Measurements from ENCODE around the gene SATL1. TPM values are rescaled to one million over a fixed set of nuclear protein-coding genes. Genes with fewer than 3 reads are reported as not detected.

Gene SATL1
- total and polyA plus RNA-seq, 12 donors, result 0.09 to 2.1 (median 0.61) TPM; not detected in 1

DNA sequence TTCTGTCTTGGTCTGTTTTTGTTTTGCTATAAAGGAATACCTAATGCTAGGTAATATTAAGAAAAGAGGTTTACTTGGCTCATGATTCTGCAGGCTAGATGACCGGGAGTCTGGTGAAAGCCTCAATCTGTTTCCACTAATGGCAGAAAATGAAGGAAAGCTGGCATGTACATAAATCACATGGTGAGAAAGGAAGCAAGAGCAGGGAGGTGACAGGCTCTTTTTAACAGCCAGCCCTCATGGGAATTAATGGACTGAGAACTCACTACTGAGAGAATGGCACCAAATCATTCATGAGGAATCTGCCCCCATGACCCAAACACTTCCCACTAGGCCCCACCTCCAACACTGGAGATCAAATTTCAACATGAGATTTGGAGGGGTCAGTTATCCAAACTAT is 27.6 kb downstream of the SATL1 start:
- DNase-seq, result no peak
- H3K9me3 ChIP-seq (replicated peaks in 1 of 3), result no peaks in the 10 kb centered on the region
- no peaks in the 10 kb centered on the region for H3K4me1 ChIP-seq (replicated peaks in 1 of 2)
- TF ChIP-seq, protein P1, sequence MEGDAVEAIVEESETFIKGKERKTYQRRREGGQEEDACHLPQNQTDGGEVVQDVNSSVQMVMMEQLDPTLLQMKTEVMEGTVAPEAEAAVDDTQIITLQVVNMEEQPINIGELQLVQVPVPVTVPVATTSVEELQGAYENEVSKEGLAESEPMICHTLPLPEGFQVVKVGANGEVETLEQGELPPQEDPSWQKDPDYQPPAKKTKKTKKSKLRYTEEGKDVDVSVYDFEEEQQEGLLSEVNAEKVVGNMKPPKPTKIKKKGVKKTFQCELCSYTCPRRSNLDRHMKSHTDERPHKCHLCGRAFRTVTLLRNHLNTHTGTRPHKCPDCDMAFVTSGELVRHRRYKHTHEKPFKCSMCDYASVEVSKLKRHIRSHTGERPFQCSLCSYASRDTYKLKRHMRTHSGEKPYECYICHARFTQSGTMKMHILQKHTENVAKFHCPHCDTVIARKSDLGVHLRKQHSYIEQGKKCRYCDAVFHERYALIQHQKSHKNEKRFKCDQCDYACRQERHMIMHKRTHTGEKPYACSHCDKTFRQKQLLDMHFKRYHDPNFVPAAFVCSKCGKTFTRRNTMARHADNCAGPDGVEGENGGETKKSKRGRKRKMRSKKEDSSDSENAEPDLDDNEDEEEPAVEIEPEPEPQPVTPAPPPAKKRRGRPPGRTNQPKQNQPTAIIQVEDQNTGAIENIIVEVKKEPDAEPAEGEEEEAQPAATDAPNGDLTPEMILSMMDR (IDR thresholded peaks at IDR 0.05), result no peak
- TF ChIP-seq POLR2A (IDR thresholded peaks at IDR 0.05), result no peak
- 69 to 90% (median 78%) methylated on average over 1 of the region's 1 CpG for WGBS, 4 donors
- intact Hi-C loops (cut with DNase I), result no loop called here
- H3K4me3 ChIP-seq, result no peak overlapping the region
- H3K27me3 ChIP-seq, result peaks cover 4% of the 10 kb centered on the region
- no peak overlapping the region for H3K27ac ChIP-seq
- no peaks in the 10 kb centered on the region for H3K36me3 ChIP-seq (replicated peaks in 1 of 2)

DNA sequence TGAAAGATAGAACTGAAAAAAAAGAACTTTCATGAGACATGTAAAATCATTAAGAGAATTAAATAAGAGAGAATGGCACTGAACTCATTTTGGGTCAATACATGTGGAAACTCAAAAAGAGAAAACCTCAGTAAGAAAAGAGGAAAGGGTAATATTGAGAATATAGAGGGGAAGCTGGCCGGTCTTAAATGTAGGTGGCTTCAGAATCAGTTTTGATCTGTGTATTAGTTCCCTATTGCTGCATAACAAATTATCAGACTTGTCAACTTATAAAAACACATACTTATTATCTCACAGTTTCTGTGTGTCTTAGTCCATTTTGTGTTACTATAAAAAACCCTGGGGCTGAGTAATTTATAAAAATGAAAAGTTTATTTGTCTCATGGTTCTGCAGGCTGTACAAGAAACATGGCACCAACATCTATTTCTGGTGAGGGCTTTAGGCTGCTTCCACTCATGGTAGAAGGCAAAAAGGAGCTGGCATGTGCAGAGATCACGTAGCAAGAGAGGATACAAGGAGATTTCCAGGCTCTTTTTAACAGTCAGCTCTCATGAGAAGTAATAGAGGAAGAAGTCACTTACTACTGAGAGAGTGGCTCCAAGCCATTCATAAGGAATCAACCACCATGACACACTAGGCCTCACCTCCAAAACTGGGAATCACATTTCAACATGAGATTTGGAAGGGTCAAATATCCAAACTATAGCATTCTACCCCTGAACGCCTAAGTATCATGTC is 29.6 kb downstream of the SATL1 start:
- intact Hi-C loops (cut with DNase I), result no loop called here
- peaks cover 4% of the 10 kb centered on the region for H3K27me3 ChIP-seq
- 64 to 92% (median 80%) methylated on average over 3 of the region's 3 CpGs for WGBS, 4 donors

DNA sequence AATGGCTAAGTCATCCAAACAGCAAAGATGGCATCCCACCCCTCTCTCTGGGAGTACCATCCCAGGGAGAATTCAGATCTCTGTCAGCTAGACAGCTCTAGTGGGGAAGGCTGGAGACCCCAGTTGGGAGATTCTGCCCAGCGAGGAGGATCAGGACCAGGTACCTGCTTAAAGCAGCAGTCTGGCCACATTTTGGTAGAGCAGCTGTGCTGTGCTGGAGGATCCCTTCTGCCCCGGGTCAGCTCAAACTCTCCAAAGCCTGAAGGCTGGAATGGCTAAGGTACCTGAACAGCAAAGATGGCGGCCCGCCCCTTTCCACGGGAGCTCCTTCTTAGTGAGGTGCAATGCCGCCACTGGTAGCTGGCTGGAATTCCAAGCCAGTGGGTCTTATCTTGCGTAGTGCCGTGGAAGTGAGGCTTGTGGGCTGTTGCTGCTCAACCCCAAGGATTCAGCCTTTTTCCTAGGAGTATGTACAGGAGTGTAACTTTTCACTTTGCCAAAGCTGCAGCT is 40.1 kb downstream of the SATL1 start:
- no peak for DNase-seq
- WGBS, 4 donors, result 80 to 96% (median 92%) methylated on average over 1 to 8 of the region's 8 CpGs
- H3K27me3 ChIP-seq, result peaks cover 7% of the 10 kb centered on the region
- H3K9me3 ChIP-seq (replicated peaks in 1 of 3), result no peaks in the 10 kb centered on the region
- no peak overlapping the region for H3K4me3 ChIP-seq
- TF ChIP-seq, protein P1 (IDR thresholded peaks at IDR 0.05), result no peak
- no peak for TF ChIP-seq POLR2A (IDR thresholded peaks at IDR 0.05)
- intact Hi-C loops (cut with DNase I), result no loop called here
- no peaks in the 10 kb centered on the region for H3K36me3 ChIP-seq (replicated peaks in 1 of 2)
- H3K27ac ChIP-seq, result no peak overlapping the region
- no peaks in the 10 kb centered on the region for H3K4me1 ChIP-seq (replicated peaks in 1 of 2)

More for the DNA sequence above, 29.6 kb downstream of the SATL1 start:
- Histone ChIP-seq H3K9me3 (replicated peaks in 1 of 3) (no peaks in the 10 kb centered on the region), H3K4me1 (replicated peaks in 1 of 2) (no peaks in the 10 kb centered on the region), H3K4me3 (no peak overlapping the region), H3K36me3 (replicated peaks in 1 of 2) (no peaks in the 10 kb centered on the region), H3K27ac (no peak overlapping the region)
- no peak for DNase-seq
- no peak for TF ChIP-seq POLR2A (IDR thresholded peaks at IDR 0.05)
- TF ChIP-seq, protein P1 (IDR thresholded peaks at IDR 0.05), result no peak

DNA sequence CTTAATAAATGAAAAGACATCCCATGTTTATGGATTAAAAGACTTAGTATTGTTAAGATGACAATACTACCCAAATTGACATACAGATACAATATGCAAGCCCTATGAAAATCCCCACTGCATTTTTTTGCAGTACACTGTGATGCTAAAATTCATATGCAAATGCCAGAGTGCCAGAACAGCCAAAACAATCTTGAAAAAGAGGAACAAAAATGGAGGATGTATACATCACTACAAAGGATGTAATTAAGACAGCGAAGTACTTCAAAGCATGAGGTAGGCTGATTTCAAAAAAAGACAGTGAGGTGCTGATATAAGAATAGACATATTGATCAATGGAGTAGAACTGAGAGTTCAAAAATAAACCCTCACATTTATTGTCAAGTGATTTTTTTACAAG is 47.3 kb downstream of the SATL1 start:
- TF ChIP-seq, protein P1 (IDR thresholded peaks at IDR 0.05), result no peak
- no peak for TF ChIP-seq POLR2A (IDR thresholded peaks at IDR 0.05)
- no peak for DNase-seq
- 65 to 87% (median 71%) methylated on average over 1 of the region's 1 CpG for WGBS, 4 donors
- intact Hi-C loops (cut with DNase I), result no loop called here
- Histone ChIP-seq H3K9me3 (replicated peaks in 1 of 3) (no peaks in the 10 kb centered on the region), H3K27me3 (peaks cover 4% of the 10 kb centered on the region), H3K4me1 (replicated peaks in 1 of 2) (no peaks in the 10 kb centered on the region), H3K4me3 (no peak overlapping the region), H3K36me3 (replicated peaks in 1 of 2) (no peaks in the 10 kb centered on the region), H3K27ac (no peak overlapping the region)

Data from adrenal gland (tissue), 12 donors.